Measurements from ENCODE around the gene ZNF100.
"Not testable (repeated sequence)": the region's sequence is repeated elsewhere in the genome, so short reads cannot be mapped to it uniquely, and the experiment has no call there.

Gene ZNF100

DNA sequence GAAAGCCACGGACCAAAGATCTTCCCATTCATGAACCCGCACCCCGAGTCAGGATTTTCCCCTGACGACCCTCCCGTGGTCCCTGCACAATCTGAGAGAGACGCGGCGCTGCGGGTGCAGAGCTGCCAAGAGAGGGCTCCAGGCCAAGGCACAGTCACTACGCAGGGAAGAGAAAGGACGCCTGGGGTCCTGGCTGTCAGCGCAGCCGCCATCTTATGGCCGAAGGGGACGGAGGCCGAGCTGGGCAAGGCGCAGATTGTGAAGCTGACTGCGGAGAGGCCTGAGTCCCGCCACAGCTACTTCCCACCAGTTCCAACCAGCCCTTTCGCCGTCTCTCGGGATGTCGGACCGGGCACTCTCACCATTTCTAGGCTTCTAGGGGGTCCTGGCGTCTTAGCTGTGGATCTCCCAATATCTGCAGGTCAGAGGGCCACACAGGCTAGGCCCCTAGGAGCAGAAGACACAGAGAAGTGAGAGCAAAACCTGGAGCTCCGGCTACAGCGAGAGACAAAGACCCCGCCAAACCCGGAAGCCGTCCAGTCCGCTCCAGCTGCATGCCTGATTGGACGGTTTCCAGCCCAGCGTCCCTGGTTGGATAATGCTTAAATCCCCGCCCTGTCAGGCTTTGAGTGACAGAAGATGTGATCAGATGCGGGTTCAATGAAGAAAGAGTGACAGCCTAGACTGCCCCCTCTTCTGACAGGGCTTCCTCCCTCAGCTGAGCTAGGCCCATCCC lies at the start of gene ZNF100:
TSS of gene ZNF100 (minus strand) at position 515 of the 736 bp plus-strand sequence. CDS start at position 365, 150 bp downstream.
- DNase-seq, result peak; percentile 93

DNA sequence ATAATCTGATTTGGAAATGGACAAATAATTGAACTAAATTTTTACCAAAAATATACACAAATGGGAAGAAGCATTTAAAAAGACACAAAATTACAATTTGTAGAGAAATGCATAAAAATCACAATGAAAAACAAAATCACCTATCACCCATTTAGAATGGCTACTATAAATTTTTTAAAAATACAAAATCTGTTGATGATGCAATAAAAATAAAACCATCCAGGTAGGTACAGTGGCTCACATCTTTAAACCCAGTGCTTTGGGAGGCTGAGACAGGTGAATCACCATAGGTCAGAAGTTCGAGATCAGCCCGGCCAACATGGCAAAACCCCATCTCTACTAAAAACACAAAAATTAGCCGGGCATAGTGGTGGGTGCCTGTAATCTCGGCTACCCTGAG lies 45.1 kb upstream of the ZNF100 start:
- no peak for DNase-seq

DNA sequence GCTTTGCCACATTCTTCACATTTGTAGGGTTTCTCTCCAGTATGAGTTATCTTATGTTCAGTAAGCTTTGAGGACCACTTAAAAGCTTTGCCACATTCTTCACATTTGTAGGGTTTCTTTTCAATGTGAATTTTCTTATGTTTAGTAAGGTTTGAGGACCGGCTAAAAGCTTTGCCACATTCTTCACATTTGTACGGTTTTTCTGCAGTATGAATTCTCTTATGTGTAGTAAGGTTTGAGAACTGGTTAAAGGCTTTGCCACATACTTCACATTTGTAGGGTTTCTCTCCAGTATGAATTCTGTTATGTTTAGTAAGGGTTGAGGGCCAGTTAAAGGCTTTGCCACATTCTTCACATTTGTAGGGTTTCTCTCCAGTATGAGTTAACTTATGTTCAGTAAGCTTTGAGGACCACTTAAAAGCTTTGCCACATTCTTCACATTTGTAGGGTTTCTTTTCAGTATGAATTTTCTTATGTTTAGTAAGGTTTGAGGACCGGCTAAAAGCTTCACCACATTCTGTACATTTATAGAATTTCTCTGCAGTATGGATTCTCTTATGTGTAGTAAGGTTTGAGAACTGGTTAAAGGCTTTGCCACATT lies 41.1 kb upstream of the ZNF100 start:
- DNase-seq, result not testable (repeated sequence)

DNA sequence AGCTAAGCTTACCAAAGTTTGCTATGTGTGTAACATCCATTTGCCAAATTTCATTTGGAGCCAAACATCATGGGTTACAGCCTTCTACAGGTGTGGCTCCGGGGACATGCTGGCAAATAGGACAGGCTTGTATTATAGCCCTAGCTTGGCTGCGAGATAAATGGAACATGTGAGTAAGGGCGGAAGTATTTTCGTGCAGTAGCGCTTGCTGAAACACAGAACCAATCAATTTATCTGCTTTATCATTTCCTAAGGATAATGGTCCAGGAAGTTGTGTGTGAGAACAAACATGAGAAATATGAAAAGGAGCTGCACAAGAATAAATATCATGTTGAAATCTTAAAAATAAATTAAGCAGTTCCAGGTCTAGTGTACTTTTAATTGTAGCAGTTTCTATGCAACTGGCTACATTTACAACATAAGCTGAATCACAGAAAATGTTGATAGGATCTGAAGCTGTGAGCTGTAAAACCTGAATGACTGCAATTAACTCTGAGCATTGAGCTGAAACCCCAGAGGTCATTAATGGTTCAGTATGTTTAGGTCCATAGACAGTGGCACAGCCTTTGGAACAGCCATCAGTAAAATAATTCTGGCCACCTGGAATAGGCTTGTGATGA lies 22.2 kb upstream of the ZNF100 start:
- DNase-seq, result no peak

DNA sequence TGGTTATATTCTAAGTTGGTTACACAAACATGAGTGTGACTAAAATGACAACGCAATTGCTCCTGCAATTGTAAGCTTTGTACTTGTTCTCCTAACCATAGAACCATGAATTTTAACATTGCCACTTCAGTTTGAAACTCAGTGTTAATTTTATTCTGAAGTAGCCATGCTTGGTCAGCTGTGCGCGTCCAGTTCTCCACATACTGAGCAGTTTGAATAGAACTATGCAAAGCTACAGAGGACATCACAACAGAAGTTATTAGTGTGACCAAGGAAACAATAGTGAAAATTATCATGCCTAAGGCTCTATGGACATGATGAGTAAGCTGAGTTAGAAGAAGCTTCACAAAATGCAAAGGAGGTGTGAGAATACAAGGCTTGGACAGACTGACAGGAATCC lies 19.6 kb upstream of the ZNF100 start:
- no peak for DNase-seq

DNA sequence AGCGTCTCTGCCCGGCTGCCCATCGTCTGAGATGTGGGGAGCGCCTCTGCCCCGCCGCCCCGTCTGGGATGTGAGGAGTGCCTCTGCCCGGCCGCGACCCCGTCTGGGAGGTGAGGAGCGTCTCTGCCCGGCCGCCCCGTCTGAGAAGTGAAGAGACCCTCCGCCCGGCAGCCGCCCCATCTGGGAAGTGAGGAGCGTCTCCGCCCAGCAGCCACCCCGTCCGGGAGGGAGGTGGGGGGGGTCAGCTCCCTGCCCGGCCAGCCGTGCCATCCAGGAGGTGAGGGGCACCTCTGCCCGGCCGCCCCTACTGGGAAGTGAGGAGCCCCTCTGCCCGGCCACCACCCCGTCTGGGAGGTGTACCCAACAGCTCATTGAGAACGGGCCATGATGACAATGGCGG lies 8.4 kb upstream of the ZNF100 start:
- DNase-seq, result not testable (repeated sequence)

DNA sequence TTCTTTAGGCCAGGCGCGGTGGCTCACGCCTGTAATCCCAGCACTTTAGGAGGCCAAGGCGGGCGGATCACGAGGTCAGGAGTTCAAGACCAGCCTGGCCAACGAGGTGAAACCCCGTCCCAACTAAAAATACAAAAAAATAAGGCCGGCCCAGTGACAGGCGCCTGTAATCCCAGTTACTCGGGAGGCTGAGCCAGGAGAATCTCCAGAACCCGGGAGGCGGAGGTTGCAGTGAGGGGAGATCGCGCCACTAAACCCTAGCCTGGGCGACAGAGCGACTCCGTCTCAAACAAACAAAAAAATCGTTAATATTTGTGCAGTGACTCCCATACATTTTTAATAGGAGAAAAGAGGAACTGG lies 694 bp downstream of the ZNF100 start:
- not testable (repeated sequence) for DNase-seq

DNA sequence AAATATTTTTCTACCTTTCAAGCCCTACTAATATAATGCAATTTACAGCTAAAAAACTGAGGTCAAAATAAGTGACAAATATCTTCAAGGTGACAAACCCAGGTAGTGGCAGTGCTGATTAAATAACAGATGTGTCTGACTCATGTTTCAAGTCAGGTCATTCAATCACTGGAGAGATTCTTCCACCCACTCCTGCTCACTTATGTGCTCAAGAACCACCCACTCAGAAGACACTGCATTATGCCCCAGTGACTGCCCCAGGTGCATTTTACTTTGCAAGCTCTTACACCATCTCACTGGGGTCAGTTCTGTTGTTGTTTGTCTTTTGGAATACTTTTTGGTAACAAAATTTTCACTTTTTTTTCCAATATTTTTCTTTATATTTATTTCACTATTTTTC lies 2.2 kb downstream of the ZNF100 start:
- peak; percentile 24 for DNase-seq

DNA sequence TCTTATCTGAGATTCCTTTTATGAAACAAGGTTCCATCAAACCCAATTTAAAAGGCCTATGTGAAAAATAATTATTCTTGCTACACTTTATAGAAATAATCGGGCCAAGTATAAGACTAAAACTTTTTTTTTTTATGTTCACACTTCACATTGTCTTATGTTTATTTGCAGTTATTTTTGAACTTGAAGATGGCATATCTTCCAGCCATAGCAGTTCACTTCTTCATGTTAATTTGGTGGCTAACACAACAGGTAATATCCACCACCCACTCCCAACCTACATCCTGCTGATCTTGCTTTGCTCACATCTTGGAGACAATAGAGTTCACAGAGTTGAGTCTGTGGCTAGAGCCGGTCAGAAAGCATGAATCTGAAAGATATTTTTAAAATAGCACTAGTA lies 5.8 kb downstream of the ZNF100 start:
- DNase-seq, result not testable (repeated sequence)

DNA sequence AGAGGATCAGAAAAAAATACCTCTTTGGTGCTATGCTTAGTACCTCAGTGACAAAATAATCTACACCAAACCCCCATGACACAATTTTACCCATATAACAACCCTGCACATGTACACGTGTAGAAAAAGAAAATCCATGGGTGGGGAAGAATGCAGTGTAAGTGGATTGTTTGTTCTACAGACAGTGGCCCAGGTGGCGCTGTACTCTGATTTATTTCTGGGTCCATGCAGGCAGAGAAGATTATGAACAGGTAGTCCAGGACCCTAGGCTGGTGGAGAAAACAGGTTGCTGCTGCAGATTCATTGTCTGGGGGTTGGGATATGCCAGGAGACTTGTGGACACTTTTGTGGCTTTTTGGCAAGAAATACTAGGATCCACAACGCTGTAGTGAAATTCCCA lies 9.1 kb downstream of the ZNF100 start:
- no peak for DNase-seq

DNA sequence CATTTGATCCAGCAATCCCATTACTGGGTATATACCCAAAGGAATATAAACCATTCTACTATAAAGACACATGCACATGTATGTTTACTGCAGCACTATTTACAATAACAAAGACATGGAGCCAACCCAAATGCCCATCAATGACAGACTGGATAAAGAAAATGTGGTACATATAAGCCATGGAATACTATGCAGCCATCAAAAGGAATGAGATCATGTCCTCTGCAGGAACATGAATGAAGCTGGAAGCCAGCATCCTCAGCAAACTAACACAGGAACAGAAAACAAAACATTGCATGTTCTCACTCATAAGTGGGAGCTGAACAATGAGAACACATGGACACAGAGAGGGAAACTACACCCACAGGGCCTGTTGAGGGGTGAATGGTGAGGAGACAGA lies 11.8 kb downstream of the ZNF100 start:
- DNase-seq, result not testable (repeated sequence)

DNA sequence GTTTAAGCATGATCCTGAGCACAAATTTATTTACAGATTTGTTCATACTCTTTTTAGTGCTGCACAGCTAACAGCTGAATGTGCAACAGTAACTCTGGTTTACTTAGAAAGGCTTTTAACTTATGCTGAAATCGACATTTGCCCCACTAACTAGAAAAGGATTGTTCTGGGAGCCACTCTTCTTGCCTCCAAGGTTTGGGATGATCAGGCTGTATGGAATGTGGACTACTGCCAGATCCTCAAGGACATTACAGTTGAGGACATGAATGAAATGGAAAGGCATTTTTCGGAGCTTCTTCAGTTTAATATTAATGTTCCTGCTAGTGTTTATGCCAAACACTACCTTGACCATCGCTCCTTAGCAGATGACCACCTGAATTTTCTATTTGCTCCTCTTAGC lies 16.0 kb downstream of the ZNF100 start:
- no peak for DNase-seq

DNA sequence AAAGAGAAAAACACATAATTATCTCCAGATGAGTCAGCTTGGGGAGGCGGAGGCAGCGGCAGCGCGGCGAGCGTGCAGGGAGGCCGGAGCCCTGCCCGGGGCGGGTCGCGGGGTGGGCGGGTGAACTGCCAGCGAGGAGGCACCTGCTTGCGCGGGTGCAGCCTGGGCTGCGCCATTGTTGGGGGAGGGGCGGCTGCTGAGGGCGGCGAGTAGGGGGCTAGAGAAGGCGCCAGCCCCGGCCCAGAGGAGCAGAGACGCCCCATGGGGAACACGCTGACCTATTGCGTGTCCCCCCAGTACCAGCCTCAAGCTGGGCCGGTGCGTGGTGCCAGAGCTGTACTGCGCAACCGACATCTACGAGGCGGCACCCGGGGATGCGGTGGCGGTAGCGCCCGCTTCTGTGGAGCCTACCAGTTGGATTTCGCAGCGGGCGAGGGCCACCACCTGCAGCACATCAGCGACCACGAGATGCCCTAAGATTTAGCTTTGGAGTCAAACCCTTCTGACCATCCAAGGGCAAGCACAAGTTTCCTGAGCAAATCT lies 16.7 kb downstream of the ZNF100 start:
- no peak for DNase-seq

DNA sequence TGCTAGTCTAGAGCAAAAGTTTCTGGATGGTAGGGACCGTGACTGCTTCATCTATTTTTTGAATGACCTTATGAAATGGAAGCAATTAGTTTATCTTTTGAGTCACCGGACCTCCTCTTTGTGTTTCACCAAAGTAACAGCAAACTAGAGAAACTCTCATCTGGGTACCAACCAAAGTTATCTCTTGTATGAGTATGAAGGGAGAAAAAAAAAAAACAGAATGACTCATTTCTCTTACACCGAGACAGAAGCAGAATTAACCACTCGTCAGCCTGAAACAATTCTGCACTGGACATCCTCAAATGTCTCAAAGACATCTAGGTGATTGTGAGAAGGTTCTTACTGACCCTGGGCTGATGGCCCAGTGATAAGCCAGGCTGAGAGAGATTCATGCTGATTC lies 18.3 kb downstream of the ZNF100 start:
- peak; percentile 22 for DNase-seq

DNA sequence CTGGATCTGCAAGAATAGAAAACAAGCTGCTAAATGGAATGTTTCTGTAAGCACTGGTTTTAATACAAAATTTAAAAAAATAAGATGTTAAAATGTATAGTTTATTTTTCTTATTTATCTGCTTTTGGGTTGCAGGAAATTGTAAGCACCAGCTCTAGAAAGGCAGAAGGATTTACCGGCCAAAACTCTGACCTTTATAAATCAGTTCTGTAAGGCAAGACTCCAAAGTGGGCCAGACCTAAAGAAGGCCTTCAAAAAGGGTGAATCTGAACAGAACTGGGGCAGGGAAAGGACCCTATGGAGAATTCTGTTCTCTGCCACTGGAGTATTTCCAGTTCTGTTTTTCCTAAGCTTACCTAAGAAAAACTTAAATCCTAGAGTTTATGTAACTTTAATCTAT lies 19.3 kb downstream of the ZNF100 start:
- no peak for DNase-seq

DNA sequence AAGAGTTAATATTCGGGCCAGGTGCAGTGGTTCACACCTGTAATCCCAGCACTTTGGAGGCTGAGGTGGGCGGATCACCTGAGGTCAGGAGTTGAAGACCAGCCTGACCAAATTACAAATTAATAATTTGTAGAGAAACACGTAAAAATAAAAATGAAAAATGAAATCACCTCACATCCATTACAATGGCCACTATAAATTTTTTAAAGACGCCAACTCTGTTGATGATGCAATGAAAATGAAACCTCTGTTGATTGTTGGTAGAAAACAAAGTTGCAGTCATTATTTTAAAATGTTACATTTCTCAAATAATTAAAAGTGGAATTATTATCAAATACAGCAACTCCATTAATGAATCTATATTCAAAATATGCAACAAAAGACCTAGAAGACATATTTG lies 26.8 kb downstream of the ZNF100 start:
- DNase-seq, result no peak

DNA sequence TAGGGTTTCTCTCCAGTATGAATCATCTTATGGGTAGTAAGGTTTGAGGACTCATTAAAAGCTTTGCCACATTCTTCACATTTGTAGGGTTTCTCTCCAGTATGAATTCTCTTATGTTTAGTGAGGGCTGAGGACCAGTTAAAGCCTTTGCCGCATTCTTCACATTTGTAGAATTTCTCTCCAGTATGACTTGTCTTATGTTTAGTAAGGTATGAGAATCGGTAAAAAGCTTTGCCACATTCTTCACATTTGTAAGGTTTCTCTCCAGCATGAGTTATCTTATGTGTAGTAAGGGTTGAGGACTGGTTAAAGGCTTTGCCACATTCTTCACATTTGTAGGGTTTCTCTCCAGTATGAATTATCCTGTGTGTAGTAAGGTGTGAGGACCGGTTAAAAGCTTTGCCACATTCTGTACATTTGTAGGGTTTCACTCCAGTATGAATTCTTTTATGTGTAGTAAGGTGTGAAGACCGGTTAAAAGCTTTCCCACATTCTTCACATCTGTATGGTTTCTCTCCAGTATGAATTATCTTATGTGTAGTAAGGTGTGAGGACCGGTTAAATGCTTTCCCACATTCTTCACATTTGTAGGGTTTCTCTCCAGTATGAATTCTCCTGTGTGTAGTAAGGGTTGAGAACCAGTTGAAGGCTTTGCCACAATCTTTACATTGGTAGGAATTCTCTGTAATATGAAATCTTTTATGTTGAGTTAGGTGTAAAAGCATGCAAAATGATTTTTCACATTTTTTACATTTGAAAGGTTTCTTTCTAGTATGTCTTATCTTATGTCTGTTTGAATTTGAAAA lies 40.2 kb downstream of the ZNF100 start:
- DNase-seq, result not testable (repeated sequence)

DNA sequence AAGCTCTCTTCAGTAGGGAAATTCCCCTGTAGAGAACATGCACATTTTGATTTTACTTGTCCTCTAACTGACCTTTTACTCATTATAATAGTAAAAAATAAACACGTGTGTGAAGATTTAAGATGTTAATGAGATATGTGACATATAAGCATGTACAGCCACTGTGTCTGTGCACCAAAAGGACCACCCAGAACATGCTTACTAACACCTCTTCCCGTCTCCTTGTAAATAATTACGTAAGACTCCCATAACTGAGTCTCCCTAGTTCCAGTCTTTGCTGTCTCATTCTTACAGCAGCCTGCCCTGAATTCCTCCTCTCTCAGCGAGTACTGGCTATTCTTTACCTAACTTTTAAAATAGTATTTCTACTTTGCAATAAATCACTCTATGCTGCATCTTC lies 53.6 kb downstream of the ZNF100 start:
- no peak for DNase-seq

DNA sequence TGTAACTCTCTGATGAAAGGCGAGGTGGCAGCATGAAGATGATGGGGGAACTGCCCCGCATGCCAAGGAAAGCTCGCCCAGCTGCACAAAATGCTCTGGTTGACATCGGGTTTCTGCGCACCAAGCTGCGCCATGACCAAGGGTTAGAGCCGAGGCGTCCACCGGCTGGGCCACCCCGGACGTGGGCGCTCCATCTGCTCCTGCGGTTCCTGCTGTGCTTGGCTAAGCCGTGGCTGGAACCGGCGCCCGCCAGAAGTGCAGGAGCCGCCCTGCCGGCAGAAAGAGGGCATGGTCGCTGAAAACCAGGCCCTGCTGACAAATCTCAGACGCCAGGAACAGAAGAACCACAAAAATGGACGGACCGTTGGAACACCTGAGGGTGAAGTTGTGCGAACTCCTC lies 57.9 kb downstream of the ZNF100 start:
- no peak for DNase-seq

DNA sequence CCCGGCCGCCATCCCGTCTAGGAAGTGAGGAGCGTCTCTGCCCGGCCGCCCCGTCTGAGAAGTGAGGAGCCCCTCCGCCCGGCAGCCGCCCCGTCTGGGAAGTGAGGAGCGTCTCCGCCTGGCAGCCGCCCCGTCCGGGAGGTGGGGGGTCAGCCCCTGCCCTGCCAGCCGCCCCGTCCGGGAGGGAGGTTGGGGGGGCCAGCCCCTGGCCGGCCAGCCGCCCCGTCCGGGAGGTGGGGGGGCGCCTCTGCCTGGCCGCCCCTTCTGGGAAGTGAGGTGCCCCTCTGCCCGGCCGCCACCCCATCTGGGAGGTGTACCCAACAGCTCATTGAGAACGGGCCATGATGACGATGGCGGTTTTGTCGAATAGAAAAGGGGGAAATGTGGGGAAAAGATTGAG lies 59.5 kb downstream of the ZNF100 start:
- not testable (repeated sequence) for DNase-seq

DNA sequence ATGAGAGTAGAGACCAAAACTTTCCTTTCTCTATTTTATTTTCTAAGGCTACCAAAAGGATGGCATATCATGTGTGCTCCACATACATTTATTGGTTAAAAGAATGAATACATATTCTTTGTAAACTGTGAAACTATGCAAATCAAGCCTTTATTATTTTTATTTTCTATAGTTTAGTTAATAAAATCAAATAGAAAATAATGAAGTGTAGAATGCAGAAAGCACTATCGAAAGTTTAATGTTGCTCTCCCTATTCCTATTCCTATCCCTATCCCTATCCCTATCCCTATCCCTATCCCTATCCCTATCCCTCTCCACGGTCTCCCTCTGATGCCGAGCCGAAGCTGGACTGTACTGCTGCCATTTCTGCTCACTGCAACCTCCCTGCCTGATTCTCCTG lies 60.3 kb downstream of the ZNF100 start:
- DNase-seq, result no peak

DNA sequence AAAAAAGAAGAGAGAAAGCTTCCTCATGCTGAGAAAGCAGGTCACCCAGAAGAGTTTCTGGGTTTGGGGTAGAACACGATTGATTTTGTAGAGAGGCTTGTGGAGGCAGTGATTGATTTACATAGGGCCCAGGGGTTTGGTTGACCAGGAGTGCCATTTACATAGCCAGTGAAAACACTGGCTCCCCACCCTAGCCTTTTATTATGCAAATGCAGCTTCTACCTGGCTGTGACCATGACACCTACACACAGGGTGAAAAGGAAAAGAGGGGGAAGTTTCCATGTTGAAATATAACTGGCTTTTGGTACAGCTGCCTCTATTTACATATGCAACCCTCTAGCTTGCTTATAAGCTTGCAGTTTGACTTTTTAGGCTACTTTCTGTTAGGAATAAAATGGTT lies 62.0 kb downstream of the ZNF100 start:
- DNase-seq, result no peak

DNA sequence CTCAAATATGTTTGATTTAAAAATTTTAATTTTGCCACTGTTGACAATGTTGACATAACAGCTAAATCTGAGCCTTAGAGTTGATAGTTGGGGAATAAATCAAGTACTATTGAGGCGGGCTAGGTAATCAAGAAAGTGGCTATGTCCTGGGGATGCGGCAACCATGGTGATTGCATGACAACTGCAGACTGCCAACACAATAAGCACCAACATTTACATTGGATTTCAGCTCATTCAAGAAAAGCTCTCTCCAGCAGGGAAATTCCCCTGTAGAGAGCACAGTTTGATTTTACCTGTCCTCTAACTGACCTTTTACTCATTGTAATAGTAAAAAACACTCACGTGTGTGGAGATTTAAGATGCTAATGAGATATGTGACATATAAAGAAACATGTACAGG lies 63.1 kb downstream of the ZNF100 start:
- DNase-seq, result no peak
